Measurements from ENCODE around the gene GPD1.

The GPD1 gene

GRCh38 chr12:50157259-50157658, 53.5 kb downstream of the GPD1 start:
- H3K27ac ChIP-seq (ENCODE audit: low read length), result no peak overlapping the region
- H3K9ac ChIP-seq (ENCODE audit: low read length in 2 of 2), result no peak overlapping the region
- no peaks in the 10 kb centered on the region for H3K27me3 ChIP-seq (ENCODE audit: control insufficient read depth in 1 of 2, insufficient read depth in 2 of 2, low read length in 2 of 2)
- no peaks in the 10 kb centered on the region for H3K9me3 ChIP-seq (ENCODE audit: control insufficient read depth in 2 of 2, low read length in 2 of 2)
- no peak overlapping the region for H3K4me3 ChIP-seq (ENCODE audit: low read length in 2 of 2)
- no peaks in the 10 kb centered on the region for H3K36me3 ChIP-seq (ENCODE audit: control insufficient read depth in 2 of 2, insufficient read depth in 2 of 2, low read length in 2 of 2)
- no peaks in the 10 kb centered on the region for H3K4me1 ChIP-seq (ENCODE audit: control insufficient read depth, insufficient read depth, low read length)

DNA sequence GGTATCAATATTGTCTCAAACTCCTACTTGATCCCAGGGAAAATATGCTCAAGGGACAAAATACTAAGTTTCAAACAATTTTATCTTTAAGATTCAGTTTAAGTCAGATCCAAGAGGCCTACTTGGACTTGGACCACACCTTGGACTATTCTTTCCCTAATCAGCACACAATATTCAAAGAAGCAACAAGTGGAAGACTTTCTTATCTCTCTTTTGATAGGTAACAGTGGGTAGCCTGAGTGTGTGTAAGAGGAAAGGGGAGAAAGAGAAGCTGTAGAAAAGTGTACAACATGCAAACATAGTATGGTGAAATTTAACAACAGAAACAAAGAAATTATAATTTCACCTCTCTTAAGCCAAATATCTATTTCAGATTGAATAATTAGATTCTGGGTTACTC, 56.8 kb downstream of the GPD1 start:
- no peak overlapping the region for H3K27ac ChIP-seq (ENCODE audit: low read length)
- no peaks in the 10 kb centered on the region for H3K27me3 ChIP-seq (ENCODE audit: control insufficient read depth in 1 of 2, insufficient read depth in 2 of 2, low read length in 2 of 2)
- H3K9ac ChIP-seq (ENCODE audit: low read length in 2 of 2), result no peak overlapping the region
- H3K36me3 ChIP-seq (ENCODE audit: control insufficient read depth in 2 of 2, insufficient read depth in 2 of 2, low read length in 2 of 2), result no peaks in the 10 kb centered on the region
- no peaks in the 10 kb centered on the region for H3K9me3 ChIP-seq (ENCODE audit: control insufficient read depth in 2 of 2, low read length in 2 of 2)
- no peaks in the 10 kb centered on the region for H3K4me1 ChIP-seq (ENCODE audit: control insufficient read depth, insufficient read depth, low read length)
- no peak overlapping the region for H3K4me3 ChIP-seq (ENCODE audit: low read length in 2 of 2)
